NCI-H128 (cell line): ENCODE data around the gene REC8.
A peak's percentile ranks its signal among the peaks of the same experiment; 100 is the strongest.

Experiments used
- DNase-seq: peaks from one replicate; lab custom pipeline; 2025; ENCODE audit not compliant: unreplicated experiment; lab: John Stamatoyannopoulos, UW

The REC8 gene

GRCh38 chr14:24171422-24172260, at the start of gene REC8:
Gene REC8, plus strand, starts transcription at chr14:24172080. Its CDS starts 473 bp downstream, at chr14:24172553.
- DNase-seq, result peak; percentile 97

GRCh38 chr14:24122416-24122815, 49.5 kb upstream of the REC8 start:
- no peak for DNase-seq

GRCh38 chr14:24122898-24123297, 49.0 kb upstream of the REC8 start:
- no peak for DNase-seq

- no peak for DNase-seq
Observed at GRCh38 chr14:24123424-24124417, 48.2 kb upstream of the REC8 start.

GRCh38 chr14:24126939-24127338, 44.9 kb upstream of the REC8 start:
- DNase-seq, result no peak

- DNase-seq, result no peak
Observed at GRCh38 chr14:24127673-24128072, 44.2 kb upstream of the REC8 start.

- DNase-seq, result no peak
Observed at GRCh38 chr14:24129410-24129998, 42.4 kb upstream of the REC8 start.

GRCh38 chr14:24130380-24130716, 41.5 kb upstream of the REC8 start, which contains the start of gene FITM1:
Gene FITM1, plus strand, starts transcription at chr14:24130659. Its CDS starts 905 bp downstream, at chr14:24131564.
- no peak for DNase-seq

- DNase-seq, result no peak
Observed at GRCh38 chr14:24130717-24131548, 40.9 kb upstream of the REC8 start.

GRCh38 chr14:24131549-24131966, 40.3 kb upstream of the REC8 start:
- no peak for DNase-seq

GRCh38 chr14:24132061-24132685, 39.7 kb upstream of the REC8 start:
- no peak for DNase-seq

GRCh38 chr14:24132976-24133375, 38.9 kb upstream of the REC8 start:
- no peak for DNase-seq

GRCh38 chr14:24133735-24134134, 38.1 kb upstream of the REC8 start:
- DNase-seq, result no peak

- no peak for DNase-seq
Observed at GRCh38 chr14:24135584-24135833, 36.4 kb upstream of the REC8 start.

GRCh38 chr14:24135834-24136683, 35.8 kb upstream of the REC8 start, which contains the start of gene PSME1:
Gene PSME1, plus strand, starts transcription at chr14:24136194. Its CDS starts 69 bp downstream, at chr14:24136263.
- DNase-seq, result peak; percentile 81

- no peak for DNase-seq
Observed at GRCh38 chr14:24136684-24137528, 35.0 kb upstream of the REC8 start.

- no peak for DNase-seq
Observed at GRCh38 chr14:24137529-24138395, 34.1 kb upstream of the REC8 start.
